ENCODE data around the gene LRBA.
"Not testable (repeated sequence)": the region's sequence is repeated elsewhere in the genome, so short reads cannot be mapped to it uniquely, and the experiment has no call there.

LRBA gene

DNA sequence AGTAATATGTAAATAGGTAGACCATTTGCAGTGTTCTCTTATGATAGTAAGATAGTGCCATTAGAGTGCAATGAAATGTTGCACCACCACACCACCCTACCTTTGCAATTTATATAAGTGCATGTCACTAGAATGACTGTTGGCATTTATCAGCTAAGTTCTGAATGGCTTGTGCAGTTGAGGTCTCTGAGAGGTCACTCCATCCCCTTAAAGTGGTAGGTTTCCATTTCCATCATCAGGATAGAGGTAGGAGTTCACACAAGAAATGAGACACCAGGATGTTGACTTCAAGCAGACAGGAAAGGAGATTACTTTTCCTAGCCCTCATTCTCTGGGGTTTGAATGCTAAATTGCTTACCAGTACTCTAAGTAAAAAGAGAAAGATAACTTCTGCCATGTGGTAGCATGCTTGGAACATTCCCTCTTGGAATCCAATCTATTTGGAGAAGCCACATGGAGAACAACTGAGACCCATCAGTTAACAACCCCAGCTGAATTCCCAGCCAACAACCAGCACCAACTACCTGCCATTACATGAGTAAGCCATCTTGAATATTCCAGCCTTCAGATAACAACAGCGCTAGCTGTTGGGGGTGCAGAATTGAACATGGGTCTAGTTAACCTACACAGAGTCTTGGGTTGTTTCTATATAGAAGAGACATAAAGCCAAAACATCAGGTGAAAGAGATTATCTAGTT is 6.7 kb upstream of the LRBA start:
- no peak for DNase-seq (ENCODE audit: low read depth)

DNA sequence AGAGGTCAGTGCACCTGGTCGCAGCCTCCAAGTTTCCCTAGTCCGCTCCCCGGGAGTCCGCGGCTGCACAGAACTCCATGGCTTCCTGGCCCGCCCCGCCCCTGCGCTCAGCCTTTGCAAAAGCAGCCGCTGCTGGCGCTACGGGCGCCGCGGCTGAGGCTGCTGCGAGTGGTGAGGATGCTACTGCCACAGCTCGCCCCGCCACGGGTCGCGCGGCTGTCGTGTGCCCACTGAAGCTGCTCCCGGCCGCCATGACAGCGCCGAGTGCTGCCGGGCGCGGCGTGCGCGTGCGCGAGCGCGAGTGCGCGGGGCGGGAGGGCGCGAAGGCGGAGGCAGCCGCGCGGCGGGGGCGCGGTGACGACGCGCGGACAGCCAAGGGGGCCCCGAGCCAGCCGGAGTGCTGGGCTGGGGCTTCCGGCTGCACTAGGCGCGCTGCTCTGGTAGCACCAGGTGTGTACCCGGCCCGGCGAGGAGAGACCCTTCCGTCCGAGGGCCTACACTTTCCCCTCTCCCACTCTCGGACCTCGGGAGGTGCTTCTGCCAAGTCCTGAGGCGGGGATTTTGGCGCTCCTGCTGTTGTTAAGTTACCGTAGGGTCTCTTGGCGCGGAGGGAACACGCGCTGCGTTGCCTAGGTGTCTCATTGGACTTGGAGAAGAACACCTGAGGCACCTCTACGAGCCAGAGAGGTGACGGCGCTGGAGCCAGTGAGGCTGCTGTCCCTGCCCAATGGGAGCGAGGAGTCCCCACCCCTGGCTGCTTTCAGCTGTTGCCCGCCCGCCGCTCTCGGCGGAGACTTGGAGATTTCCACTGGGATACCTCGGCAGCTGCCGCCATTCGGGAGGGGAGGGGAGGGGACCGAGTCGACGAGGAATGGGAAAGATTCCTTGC is 619 bp upstream of the LRBA start:
- DNase-seq (ENCODE audit: low read depth) = no peak

DNA sequence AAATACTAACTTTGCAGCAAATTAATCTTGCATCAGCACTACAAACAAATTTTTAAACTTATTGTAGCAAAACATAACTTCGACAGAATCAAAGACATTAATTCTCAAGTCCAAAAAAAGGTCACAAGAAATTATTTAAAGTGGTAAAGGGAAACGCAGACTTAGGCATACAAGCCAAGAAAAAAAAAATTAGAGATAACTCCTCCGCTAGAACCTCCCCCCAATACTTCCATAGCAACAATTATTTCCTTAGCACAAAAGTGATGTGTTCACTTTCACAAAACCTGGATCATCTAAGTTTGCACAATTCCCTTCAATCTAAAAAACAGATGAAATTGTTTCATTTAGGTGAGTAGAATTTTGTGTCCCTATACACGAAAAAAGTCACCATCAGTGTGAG is 1.1 kb downstream of the LRBA start:
- DNase-seq (ENCODE audit: low read depth) = no peak

GRCh38 chr4:151013491-151013890 is 1.6 kb downstream of the LRBA start:
- no peak for DNase-seq (ENCODE audit: low read depth)

- no peak for DNase-seq (ENCODE audit: low read depth)
Observed at GRCh38 chr4:151012820-151013219, 2.3 kb downstream of the LRBA start.

GRCh38 chr4:151012376-151012775 is 2.7 kb downstream of the LRBA start:
- DNase-seq (ENCODE audit: low read depth) = no peak

GRCh38 chr4:151004222-151004621 is 10.9 kb downstream of the LRBA start:
- DNase-seq (ENCODE audit: low read depth) = peak; percentile 60

GRCh38 chr4:151000747-151001429 is 14.2 kb downstream of the LRBA start:
- no peak for DNase-seq (ENCODE audit: low read depth)

GRCh38 chr4:150999086-150999485 is 16.0 kb downstream of the LRBA start:
- DNase-seq (ENCODE audit: low read depth) = no peak

DNA sequence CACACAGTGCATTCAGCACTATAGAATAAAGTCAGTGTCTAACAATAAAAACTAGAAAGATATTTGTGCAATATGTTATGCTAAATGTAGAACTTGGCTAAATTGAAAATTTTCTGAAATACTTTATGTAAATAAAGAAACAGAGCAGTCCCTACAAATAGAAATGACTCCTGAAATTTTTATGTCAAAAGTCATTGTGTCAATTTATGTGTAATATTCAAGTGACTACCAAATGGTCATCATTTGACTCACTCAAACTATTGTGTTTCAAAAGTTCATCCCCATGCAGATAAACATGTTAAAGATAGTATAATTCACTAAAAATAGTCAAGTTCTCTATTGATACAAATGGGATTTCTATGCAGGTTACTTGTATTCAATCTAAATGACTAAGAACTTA is 17.9 kb downstream of the LRBA start:
- no peak for DNase-seq (ENCODE audit: low read depth)

GRCh38 chr4:150994721-150995120 is 20.4 kb downstream of the LRBA start:
- no peak for DNase-seq (ENCODE audit: low read depth)

- DNase-seq (ENCODE audit: low read depth) = not testable (repeated sequence)
Observed at GRCh38 chr4:150993577-150993976, 21.5 kb downstream of the LRBA start.

- no peak for DNase-seq (ENCODE audit: low read depth)
Observed at GRCh38 chr4:150990993-150991392, 24.1 kb downstream of the LRBA start.

DNA sequence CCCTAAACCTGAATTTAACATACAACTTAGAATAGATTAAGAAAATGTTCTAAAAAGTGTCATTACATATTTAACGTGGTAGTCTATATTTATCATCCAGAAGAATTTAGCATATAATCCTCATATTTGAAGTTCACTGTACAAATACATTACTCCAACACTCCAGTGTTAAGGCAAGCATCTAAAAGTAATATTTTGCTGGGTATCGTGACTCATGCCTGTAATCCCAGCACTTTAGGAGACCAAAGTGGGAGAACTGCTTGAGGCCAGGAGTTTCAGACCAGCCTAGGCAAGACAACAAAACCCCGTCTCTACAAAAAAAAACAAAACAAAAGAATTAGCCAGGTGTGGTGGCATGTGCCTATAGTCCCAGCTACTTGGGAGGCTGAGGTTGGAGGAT is 24.8 kb downstream of the LRBA start:
- DNase-seq (ENCODE audit: low read depth) = no peak

DNA sequence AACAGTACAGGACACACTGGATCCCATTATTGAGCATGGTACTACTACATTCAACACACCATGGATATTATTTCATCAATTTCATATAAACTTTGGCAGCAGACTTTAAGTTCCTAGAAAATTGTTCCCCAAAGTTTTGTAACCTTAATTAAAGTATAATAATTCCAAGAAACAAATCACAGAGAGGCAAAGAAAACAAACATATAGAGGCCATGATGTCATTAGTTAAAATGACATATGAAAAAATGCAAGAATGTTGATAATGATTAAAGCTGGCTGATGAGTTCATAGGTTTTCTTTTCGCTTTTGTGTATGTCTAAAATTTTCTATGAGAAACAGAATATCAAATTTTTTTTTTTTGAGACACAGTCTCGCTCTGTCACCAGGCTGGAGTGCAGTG is 26.8 kb downstream of the LRBA start:
- DNase-seq (ENCODE audit: low read depth) = no peak

GRCh38 chr4:150987204-150987603 is 27.9 kb downstream of the LRBA start:
- no peak for DNase-seq (ENCODE audit: low read depth)

- DNase-seq (ENCODE audit: low read depth) = no peak
Observed at GRCh38 chr4:150986085-150986484, 29.0 kb downstream of the LRBA start.

DNA sequence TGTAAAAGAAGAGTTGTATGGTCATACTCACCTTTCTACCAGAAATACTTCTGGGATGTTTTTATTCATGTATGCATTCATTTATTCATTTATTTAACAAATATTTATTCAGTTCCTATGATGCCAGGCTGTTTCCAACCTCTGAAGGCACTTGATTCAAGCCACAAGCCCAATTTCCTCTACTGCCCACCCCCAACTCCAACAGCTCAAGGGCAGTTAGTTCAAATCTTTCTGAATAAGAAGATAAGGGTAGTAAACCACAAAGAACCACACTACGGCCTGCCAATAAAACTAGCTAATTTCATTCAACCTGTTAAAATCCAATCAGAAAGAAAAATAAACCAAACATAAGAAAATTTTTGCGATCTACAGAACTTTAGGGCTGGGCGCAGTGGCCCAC is 31.2 kb downstream of the LRBA start:
- DNase-seq (ENCODE audit: low read depth) = no peak

DNA sequence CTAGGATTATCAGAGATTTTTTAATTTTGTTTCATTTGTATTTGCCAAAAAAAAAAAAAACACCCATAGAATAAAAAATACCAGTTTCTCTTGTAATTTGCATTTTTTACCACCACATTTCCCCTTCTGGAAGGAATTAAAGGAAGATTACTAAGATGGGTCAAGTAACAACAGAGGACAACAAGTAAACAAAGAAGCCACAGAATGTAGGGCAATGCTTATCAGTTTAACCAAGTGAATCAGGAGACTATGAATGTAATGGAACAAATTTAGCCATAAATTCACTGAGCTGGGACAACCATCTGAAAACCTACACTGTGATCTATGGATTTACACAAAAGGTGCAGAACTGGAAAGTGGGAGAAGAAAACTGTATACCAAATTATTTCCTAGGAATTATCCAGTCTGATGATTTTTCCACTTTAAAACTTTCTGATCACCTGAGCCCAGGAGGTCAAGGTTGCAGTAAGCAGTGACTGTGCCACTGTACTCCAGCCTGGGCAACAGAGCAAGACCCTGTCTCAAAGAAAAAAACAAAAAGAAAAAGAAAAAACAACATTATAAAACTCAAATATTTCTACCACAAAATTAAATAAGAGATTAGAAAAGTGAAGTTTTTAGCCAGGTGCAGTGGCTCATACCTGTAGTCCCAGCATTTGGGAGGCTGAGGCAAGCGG is 32.4 kb downstream of the LRBA start:
- no peak for DNase-seq (ENCODE audit: low read depth)

DNA sequence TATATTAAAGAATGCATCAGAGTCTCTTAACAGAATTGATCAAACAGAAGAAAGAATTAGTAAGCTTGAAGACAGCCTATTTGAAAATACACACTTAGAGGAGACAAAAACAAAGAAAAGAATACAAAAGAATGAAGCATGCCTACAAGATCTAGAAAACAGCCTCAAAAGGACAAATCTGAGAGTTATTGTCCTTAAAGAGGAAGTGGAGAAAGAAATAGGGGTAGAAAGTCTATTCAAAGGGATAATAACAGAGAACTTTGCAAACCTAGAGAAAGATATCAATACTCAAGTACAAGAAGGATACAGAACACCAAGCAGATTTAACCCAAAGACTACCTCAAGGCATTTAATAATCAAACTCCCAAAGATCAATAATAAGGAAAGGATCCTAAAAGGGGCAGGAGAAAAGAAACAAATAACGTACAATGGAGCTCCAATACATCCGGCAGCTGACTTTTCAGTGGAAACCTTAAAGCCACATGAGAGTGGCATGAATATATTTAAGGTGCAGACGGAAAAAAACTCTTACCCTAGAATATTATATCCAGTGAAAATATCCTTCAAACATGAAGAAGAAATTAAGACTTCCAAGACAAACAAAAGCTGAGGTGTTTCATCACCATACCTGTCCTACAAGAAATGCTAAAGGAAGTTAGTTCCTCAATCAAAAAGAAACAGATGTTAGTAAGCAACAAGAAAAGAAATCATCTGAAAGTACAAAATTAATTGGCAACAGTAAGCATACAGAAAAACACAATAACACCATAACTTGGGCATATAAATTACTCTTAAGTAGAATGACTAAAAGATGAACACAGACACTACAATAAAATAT is 36.1 kb downstream of the LRBA start:
- no peak for DNase-seq (ENCODE audit: low read depth)

- no peak for DNase-seq (ENCODE audit: low read depth)
Observed at GRCh38 chr4:150976478-150977118, 38.5 kb downstream of the LRBA start.

Measured in non-pigmented ciliary epithelial cell (primary cell).